Right atrium auricular region (tissue), 2 donors: ENCODE measurements around the gene DTYMK. TPM values are rescaled to one million over a fixed set of nuclear protein-coding genes. Genes with fewer than 3 reads are reported as not detected.
"Not testable (repeated sequence)": the region's sequence is repeated elsewhere in the genome, so short reads cannot be mapped to it uniquely, and the experiment has no call there.

Source experiments
- DNase-seq: peaks from one replicate; pipeline ENCODE4 v3.0.0-alpha.2; 2019; ENCODE audit warnings: low spot score
- H3K27ac ChIP-seq, 2 donors: fragments of 200-600 bp; sonication (generic); 1 replicate in 1 of 2; 2 replicates in 1 of 2; pipeline ENCODE4 v1.5.1; 2016 to 2019
- H3K27me3 ChIP-seq, 2 donors: fragments of 200-600 bp; sonication (generic); one replicate each; pipeline versions ENCODE4 v1.5.1 to v1.6.0; 2017 to 2019
- H3K36me3 ChIP-seq: fragments of 200-600 bp; sonication (generic); one replicate; pipeline ENCODE4 v1.5.1; 2016
- H3K4me1 ChIP-seq, 2 donors: fragments of 200-600 bp; sonication (generic); one replicate each; pipeline versions ENCODE4 v1.5.1 to v1.6.0; 2017 to 2019
- H3K4me3 ChIP-seq, 2 donors: fragments of 200-600 bp; sonication (generic); 1 replicate in 1 of 2; 2 replicates in 1 of 2; pipeline ENCODE4 v1.5.1; 2017 to 2019; ENCODE audit warnings: mild to moderate bottlenecking in 1 of 2, moderate library complexity in 1 of 2
- H3K9me3 ChIP-seq, 2 donors: fragments of 200-600 bp; sonication (generic); one replicate each; pipeline ENCODE4 v1.5.1; 2019
- total RNA-seq, 2 donors: library from RNA; depleted of rRNA; stranded (reverse); fragments of >200 nt; gene quantifications; one replicate each; pipeline ENCODE4 v1.1.0, GENCODE V29; 2016
- TF ChIP-seq, protein P1 (sequence below), 2 donors: fragments of 200-600 bp; sonication (generic); IDR thresholded peaks; one replicate each; pipeline ENCODE4 v1.5.1; 2019; ENCODE audit warnings: antibody characterized with exemption in 2 of 2

The DTYMK gene
- total RNA-seq, 2 donors from 2014 or later, result 6.4 to 6.6 TPM

DNA sequence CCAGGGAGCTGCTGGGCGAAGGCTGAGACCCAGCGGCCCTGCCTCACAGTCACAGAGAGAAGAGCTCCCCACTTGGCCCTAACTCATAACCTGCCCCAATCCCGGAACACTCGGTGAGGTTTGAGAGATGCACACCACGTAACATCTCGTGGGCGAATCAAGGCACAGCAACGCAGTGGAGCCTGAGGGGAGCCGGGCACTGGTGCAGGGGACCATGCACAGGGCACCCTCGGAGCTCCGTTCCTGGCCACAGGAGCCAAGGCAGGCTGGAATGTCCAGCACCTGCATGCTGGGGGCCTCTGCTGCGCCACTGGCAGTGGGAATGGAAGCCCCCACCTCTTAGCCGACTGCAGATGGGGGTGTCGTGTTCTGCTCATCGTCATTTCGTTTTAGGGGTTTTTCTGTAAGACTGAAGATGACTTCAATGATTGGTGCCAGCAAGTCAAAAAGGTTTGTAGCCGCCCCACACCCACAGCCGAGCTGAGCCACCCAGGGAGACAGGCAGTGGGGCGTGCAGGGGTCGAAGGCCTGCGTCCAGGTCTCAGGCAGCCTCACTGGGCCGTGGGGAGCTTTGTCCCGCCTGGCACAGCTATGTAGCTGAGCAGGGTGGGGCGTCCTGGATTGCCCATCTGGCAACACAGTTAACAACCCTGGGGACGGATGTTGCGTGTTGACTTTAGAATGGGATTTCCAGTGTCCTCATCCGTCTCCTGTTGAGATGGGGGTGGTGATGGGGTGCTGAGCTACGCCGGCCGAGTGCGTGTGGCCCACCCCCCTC, 16.1 kb downstream of the DTYMK start:
- Histone ChIP-seq H3K27me3 (no peaks in the 10 kb centered on the region), H3K27ac (no peak overlapping the region), H3K9me3 (no peaks in the 10 kb centered on the region), H3K4me3 (no peak overlapping the region), H3K36me3 (peaks cover 66% of the 10 kb centered on the region), H3K4me1 (no peaks in the 10 kb centered on the region)
- DNase-seq, result no peak
- TF ChIP-seq, protein P1, sequence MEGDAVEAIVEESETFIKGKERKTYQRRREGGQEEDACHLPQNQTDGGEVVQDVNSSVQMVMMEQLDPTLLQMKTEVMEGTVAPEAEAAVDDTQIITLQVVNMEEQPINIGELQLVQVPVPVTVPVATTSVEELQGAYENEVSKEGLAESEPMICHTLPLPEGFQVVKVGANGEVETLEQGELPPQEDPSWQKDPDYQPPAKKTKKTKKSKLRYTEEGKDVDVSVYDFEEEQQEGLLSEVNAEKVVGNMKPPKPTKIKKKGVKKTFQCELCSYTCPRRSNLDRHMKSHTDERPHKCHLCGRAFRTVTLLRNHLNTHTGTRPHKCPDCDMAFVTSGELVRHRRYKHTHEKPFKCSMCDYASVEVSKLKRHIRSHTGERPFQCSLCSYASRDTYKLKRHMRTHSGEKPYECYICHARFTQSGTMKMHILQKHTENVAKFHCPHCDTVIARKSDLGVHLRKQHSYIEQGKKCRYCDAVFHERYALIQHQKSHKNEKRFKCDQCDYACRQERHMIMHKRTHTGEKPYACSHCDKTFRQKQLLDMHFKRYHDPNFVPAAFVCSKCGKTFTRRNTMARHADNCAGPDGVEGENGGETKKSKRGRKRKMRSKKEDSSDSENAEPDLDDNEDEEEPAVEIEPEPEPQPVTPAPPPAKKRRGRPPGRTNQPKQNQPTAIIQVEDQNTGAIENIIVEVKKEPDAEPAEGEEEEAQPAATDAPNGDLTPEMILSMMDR (IDR thresholded peaks at IDR 0.05), result no peak

GRCh38 chr2:241668839-241669238, 17.8 kb downstream of the DTYMK start:
- Histone ChIP-seq H3K4me1 (no peaks in the 10 kb centered on the region), H3K36me3 (peaks cover 66% of the 10 kb centered on the region), H3K9me3 (no peaks in the 10 kb centered on the region), H3K4me3 (no peak overlapping the region), H3K27ac (no peak overlapping the region), H3K27me3 (no peaks in the 10 kb centered on the region)
- no peak for DNase-seq
- TF ChIP-seq, protein P1 (IDR thresholded peaks at IDR 0.05), result no peak

GRCh38 chr2:241668354-241668753, 18.3 kb downstream of the DTYMK start:
- no peak overlapping the region for H3K4me3 ChIP-seq
- H3K4me1 ChIP-seq, result no peaks in the 10 kb centered on the region
- no peaks in the 10 kb centered on the region for H3K9me3 ChIP-seq
- H3K27ac ChIP-seq, result no peak overlapping the region
- DNase-seq, result no peak
- TF ChIP-seq, protein P1 (IDR thresholded peaks at IDR 0.05), result no peak
- H3K36me3 ChIP-seq, result peaks cover 66% of the 10 kb centered on the region
- no peaks in the 10 kb centered on the region for H3K27me3 ChIP-seq

DNA sequence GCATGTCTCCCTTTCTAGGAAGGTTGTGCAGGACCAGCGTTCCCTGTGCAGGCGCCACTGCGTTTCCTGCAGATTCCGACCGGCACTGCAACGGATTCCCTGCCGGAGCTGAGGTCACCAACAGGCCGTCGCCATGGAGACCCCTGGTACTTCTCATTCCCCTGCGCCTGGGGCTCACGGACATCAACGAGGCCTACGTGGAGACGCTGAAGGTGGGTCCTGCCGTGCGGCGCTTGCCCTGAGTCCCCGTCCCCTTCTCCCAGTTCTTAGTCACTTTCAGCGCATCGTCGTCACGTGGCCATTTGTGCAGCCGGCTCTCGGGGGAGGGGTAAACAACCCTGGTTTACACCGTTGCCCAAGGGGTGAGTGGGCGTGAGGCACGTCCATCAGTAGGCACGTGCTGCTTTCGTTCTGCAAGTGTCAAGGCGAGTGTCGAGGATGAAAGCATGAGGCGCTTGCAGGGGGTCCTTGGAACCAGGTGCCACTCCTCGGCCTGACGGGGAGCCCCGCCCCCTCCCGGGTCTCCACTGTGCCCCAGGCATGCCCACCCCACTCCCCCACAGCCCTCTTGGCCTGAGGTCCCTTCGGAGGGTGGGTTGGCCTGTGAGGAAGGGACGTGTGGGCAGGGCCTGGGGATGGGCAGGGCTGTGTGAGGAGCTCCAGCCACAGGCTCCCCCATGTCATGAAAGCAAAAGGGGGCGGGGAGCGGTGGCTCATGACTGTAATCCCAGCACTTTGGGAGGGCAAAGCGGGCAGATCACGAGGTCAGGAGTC, 19.8 kb downstream of the DTYMK start:
- TF ChIP-seq, protein P1 (IDR thresholded peaks at IDR 0.05), result no peak
- Histone ChIP-seq H3K27me3 (no peaks in the 10 kb centered on the region), H3K4me3 (no peak overlapping the region), H3K4me1 (no peaks in the 10 kb centered on the region), H3K36me3 (peaks cover 60% of the 10 kb centered on the region), H3K9me3 (no peaks in the 10 kb centered on the region), H3K27ac (no peak overlapping the region)
- no peak for DNase-seq

- Histone ChIP-seq H3K27ac (no peak overlapping the region), H3K4me3 (no peak overlapping the region), H3K9me3 (no peaks in the 10 kb centered on the region), H3K4me1 (no peaks in the 10 kb centered on the region), H3K36me3 (peaks cover 60% of the 10 kb centered on the region), H3K27me3 (no peaks in the 10 kb centered on the region)
- no peak for DNase-seq
- TF ChIP-seq, protein P1 (IDR thresholded peaks at IDR 0.05), result no peak
Measured at GRCh38 chr2:241665731-241666440, 20.7 kb downstream of the DTYMK start.

GRCh38 chr2:241662731-241663130, 23.9 kb downstream of the DTYMK start:
- not testable (repeated sequence) for H3K27me3 ChIP-seq, H3K4me3 ChIP-seq, H3K27ac ChIP-seq, H3K4me1 ChIP-seq, H3K9me3 ChIP-seq, DNase-seq
- peaks cover 61% of the 10 kb centered on the region for H3K36me3 ChIP-seq
